Measurements from ENCODE around the gene TUBGCP2. TPM values are rescaled to one million over a fixed set of nuclear protein-coding genes. Genes with fewer than 3 reads are reported as not detected.

Gene TUBGCP2
- total RNA-seq, 4 donors from 2014 or later = 26.8 to 61.9 (median 44.4) TPM

DNA sequence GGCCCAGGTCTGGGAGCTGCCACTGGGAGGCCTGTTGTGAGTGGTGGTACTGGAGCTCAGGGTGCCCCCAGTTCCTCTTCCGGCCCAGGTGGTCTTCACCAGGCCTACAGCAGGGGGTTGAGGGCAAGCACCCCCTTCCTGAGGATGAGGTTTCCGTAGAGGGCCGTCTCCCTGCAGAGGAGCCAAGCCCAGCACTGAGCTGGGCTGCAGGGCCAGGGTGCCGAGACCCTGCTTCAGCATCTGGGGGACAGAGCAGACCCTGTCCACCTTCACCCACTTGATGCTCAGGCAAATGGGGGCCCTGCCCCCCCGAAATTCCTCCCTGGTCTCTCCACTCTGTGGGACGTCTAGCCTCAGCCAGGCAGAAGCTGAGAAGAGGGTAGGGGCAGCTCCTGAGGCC lies 46.6 kb upstream of the TUBGCP2 start:
- Histone ChIP-seq H3K36me3 (no peaks in the 10 kb centered on the region), H3K27me3 (no peaks in the 10 kb centered on the region), H3K9me3 (no peaks in the 10 kb centered on the region), H3K27ac (no peak overlapping the region), H3K4me1 (no peaks in the 10 kb centered on the region), H3K4me3 (no peak overlapping the region)
- TF ChIP-seq, protein P1, sequence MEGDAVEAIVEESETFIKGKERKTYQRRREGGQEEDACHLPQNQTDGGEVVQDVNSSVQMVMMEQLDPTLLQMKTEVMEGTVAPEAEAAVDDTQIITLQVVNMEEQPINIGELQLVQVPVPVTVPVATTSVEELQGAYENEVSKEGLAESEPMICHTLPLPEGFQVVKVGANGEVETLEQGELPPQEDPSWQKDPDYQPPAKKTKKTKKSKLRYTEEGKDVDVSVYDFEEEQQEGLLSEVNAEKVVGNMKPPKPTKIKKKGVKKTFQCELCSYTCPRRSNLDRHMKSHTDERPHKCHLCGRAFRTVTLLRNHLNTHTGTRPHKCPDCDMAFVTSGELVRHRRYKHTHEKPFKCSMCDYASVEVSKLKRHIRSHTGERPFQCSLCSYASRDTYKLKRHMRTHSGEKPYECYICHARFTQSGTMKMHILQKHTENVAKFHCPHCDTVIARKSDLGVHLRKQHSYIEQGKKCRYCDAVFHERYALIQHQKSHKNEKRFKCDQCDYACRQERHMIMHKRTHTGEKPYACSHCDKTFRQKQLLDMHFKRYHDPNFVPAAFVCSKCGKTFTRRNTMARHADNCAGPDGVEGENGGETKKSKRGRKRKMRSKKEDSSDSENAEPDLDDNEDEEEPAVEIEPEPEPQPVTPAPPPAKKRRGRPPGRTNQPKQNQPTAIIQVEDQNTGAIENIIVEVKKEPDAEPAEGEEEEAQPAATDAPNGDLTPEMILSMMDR (IDR thresholded peaks at IDR 0.05) = no peak
- no peak for TF ChIP-seq POLR2A (IDR thresholded peaks at IDR 0.05)
- intact Hi-C loops (cut with DNase I; ENCODE audit: low total_unique reads) = no loop called here
- DNase-seq = no peak

DNA sequence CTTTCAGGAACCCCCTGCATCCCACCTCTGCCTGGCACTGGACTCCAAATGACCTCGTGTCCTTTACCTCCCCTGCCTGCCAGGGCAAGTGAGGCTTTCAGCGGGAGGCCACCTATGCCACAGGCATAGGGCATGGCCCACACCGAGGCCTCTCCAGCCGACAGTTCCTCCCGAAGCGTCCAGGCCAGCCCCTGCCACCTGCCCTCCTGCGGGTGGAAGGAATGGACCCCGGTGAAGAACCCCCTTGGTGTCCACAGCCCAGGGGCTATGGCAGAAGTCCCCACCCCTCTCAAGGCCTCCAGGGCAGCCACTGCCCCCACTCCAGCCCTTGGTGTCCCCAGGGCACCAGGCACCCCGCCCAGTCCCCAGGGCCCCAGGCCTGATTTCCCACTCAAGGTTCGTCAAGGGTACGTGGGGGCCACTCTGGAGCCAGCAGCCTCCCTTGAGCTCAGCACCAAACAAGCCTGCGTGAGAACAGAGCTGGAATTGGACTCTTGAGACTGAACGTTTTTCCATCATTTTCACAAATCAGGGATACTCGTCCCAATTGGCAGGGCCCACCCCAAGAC lies 46.1 kb upstream of the TUBGCP2 start:
- intact Hi-C loops (cut with DNase I; ENCODE audit: low total_unique reads) = no loop called here
- Histone ChIP-seq H3K36me3 (no peaks in the 10 kb centered on the region), H3K9me3 (no peaks in the 10 kb centered on the region), H3K4me3 (no peak overlapping the region), H3K4me1 (no peaks in the 10 kb centered on the region), H3K27me3 (no peaks in the 10 kb centered on the region), H3K27ac (no peak overlapping the region)
- TF ChIP-seq, protein P1 (IDR thresholded peaks at IDR 0.05) = no peak
- no peak for TF ChIP-seq POLR2A (IDR thresholded peaks at IDR 0.05)
- no peak for DNase-seq

DNA sequence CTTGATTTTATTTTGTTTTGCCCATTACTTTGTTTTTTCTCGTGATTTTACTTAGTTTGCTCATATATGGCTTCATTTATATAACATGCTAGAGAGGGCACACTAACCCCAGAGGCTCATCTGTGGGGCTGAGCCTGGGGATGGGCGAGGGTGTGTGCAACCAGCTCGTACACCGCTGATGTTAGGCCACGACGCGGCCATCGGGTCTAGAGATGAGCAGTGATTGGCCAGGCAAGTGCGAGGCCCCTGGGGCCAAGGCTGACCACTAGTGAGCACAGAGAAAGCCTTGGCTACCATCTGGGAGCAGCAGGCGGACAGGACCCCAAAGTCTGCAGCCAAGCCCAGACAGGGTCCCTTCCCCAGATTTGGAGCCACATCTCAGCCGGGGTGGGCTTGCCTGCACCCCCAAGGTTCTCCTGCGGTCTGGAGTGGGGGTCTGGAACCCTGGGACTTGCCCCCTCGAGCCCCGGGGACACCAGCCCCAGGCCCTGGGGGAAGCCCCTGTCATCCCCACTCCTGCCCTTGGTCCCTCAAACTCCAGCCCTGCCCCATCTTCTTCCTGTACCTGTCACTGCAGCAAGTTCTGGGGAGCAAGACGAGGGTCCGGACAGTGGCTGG lies 45.4 kb upstream of the TUBGCP2 start:
- Histone ChIP-seq H3K9me3 (no peaks in the 10 kb centered on the region), H3K27ac (no peak overlapping the region)
- TF ChIP-seq, protein P1 (IDR thresholded peaks at IDR 0.05) = no peak
- no peak for TF ChIP-seq POLR2A (IDR thresholded peaks at IDR 0.05)

GRCh38 chr10:133353202-133353959 lies 44.7 kb upstream of the TUBGCP2 start:
- Histone ChIP-seq H3K9me3 (no peaks in the 10 kb centered on the region), H3K4me1 (no peaks in the 10 kb centered on the region), H3K27ac (no peak overlapping the region), H3K4me3 (no peak overlapping the region), H3K27me3 (no peaks in the 10 kb centered on the region), H3K36me3 (no peaks in the 10 kb centered on the region)
- intact Hi-C loops (cut with DNase I; ENCODE audit: low total_unique reads) = no loop called here
- TF ChIP-seq POLR2A (IDR thresholded peaks at IDR 0.05) = no peak
- TF ChIP-seq, protein P1 (IDR thresholded peaks at IDR 0.05) = no peak
- no peak for DNase-seq

More for the DNA sequence above, 45.4 kb upstream of the TUBGCP2 start:
- H3K27me3 ChIP-seq = no peaks in the 10 kb centered on the region
- intact Hi-C loops (cut with DNase I; ENCODE audit: low total_unique reads) = no loop called here
- H3K4me3 ChIP-seq = no peak overlapping the region
- DNase-seq = no peak
- no peaks in the 10 kb centered on the region for H3K4me1 ChIP-seq
- H3K36me3 ChIP-seq = no peaks in the 10 kb centered on the region
